Neural cell (in vitro differentiated cells): Measurements from ENCODE around the gene ZC3H14.

Experiments used
- CTCF ChIP-seq: fragments of 450-650 bp; IDR thresholded peaks from 2 replicates; pipeline ENCODE4 v1.5.1; 2014; ENCODE audit warnings: antibody characterized with exemption, mild to moderate bottlenecking, moderate library complexity; ENCODE audit not compliant: poor library complexity, severe bottlenecking
- EP300 ChIP-seq: fragments of 450-650 bp; conservative IDR thresholded peaks from 2 replicates; pipeline ENCODE4 v1.6.1; 2014; ENCODE audit warnings: antibody characterized with exemption, mild to moderate bottlenecking, moderate library complexity; ENCODE audit not compliant: poor library complexity, severe bottlenecking
- EZH2 ChIP-seq: fragments of 200-600, 300-800 bp; shearing (Covaris generic), sonication (generic); IDR thresholded peaks from 2 replicates; pipeline ENCODE4 v1.6.1; 2014; ENCODE audit warnings: antibody characterized with exemption, low read length, borderline replicate concordance, mild to moderate bottlenecking; ENCODE audit not compliant: insufficient read depth, poor library complexity, severe bottlenecking
- MXI1 ChIP-seq: fragments of 450-650 bp; conservative IDR thresholded peaks from 2 replicates; pipeline ENCODE4 v1.6.1; 2014; ENCODE audit warnings: antibody characterized with exemption, mild to moderate bottlenecking; ENCODE audit not compliant: poor library complexity, severe bottlenecking
- POLR2AphosphoS5 ChIP-seq: IDR thresholded peaks from 2 replicates; pipeline ENCODE4 v1.6.1; 2012
- RAD21 ChIP-seq: fragments of 450-650 bp; conservative IDR thresholded peaks from 2 replicates; pipeline ENCODE4 v1.6.1; 2014; ENCODE audit warnings: antibody characterized with exemption, mild to moderate bottlenecking, moderate library complexity
- REST ChIP-seq: IDR thresholded peaks from 2 replicates; pipeline ENCODE4 v1.6.1; 2012; ENCODE audit warnings: borderline replicate concordance
- SMC3 ChIP-seq: fragments of 450-650 bp; conservative IDR thresholded peaks from 2 replicates; pipeline ENCODE4 v1.6.1; 2014; ENCODE audit warnings: antibody characterized with exemption, mild to moderate bottlenecking, moderate library complexity; ENCODE audit not compliant: poor library complexity
- TAF1 ChIP-seq: IDR thresholded peaks from 2 replicates; pipeline ENCODE4 v1.6.1; 2012; ENCODE audit warnings: low read depth

GRCh38 chr14:88617479-88617878 lies 54.6 kb downstream of the ZC3H14 start:
- TF ChIP-seq EP300 (no peak), CTCF (no peak), TAF1 (no peak), REST (no peak), EZH2 (no peak), POLR2AphosphoS5 (no peak), RAD21 (no peak), SMC3 (no peak), MXI1 (no peak)
